Measurements from ENCODE around the gene GREM2.

Gene GREM2

DNA sequence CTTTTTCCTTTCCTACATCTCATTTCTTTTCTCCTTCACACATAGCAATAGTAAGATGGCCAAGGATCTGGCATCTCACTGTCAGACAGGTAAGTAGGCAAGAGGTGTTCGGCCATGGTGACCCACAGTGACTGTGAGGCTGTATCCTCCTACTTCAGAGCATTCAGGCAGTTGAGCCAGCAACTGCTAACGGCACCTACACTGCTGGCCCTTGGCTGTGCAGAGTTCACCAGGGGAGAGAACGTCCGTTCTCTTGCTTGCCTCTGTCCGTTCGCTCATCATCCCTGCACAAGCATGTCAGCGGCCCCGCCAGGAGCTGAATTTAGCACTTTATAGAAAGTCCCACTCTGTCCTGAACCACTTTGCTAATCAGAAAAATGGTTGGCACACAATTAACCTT is 113.6 kb downstream of the GREM2 start:
- DNase-seq (ENCODE audit: low spot score) = no peak

DNA sequence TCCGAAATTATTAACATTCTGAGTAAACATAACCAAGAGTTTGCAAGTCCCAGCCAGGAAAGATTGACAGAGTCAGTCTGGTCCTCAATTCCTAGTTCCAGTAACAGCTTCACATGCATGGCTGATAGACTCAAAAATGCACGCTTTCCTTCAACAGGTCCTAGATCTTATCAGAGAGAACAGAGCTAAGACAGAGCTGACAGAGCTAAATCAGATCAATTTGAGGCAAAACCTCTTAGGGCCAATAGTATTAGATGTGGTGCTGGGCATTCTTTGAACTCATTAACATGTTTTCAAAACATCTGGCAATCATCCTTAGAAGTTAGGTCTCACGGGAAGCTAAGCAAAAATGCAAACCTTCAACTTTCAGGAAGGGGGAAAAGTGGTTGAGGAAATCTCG is 114.0 kb downstream of the GREM2 start:
- DNase-seq (ENCODE audit: low spot score) = no peak

DNA sequence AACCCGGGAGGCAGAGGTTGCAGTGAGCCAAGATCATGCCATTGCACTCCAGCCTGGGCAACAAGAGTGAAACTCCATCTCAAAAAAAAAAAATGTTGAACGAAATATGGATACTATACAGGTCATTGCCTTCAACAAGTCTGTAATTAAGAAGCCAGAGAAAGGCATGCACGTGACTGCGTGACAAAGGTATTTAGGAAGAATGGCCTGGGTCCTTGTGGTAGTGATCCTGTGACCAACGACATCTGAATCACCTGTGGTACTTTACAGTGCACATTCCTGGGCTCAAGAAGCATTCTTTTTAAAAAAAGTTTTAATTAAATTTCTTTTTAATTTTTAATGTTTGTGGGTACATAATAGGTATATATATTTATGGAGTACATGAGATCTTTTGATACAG is 115.0 kb downstream of the GREM2 start:
- DNase-seq (ENCODE audit: low spot score) = no peak

DNA sequence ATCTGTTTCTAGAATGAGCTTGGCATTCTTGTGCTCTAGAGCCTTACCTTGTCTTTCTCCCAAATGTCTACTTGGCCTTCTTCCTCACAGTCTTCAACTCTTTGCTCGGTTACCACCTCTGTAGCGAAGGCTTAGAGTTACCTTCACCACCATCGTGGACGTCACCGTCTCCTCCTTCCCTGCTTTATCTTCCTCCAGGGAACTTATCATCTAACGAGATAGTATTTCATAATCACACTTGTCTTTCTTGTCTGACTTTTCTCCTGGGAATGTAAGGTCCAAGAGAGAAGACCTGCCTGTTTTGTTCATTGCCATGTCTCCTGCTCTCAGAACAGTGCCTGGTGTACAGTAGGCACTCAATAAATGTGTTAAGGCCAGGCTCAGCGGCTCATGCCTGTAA is 115.6 kb downstream of the GREM2 start:
- DNase-seq (ENCODE audit: low spot score) = no peak

DNA sequence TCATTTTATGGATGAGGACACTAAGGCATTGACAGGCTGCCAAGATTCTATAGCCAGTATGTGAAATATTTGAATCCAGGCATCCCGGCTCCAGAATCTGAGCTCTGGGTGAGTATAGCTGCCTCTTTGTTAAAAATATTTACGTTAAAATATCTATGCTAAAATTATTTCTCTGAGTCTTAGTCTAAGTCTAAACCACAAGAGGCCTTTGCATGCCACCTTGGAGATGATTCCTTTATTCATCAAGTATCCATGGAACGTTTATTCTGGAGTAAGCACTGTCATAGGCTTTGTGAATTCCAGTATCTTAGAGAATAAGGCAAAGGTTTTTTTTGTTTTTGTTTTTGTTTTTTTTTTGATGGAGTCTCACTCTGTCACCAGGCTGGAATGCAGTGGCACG is 116.4 kb downstream of the GREM2 start:
- no peak for DNase-seq (ENCODE audit: low spot score)

DNA sequence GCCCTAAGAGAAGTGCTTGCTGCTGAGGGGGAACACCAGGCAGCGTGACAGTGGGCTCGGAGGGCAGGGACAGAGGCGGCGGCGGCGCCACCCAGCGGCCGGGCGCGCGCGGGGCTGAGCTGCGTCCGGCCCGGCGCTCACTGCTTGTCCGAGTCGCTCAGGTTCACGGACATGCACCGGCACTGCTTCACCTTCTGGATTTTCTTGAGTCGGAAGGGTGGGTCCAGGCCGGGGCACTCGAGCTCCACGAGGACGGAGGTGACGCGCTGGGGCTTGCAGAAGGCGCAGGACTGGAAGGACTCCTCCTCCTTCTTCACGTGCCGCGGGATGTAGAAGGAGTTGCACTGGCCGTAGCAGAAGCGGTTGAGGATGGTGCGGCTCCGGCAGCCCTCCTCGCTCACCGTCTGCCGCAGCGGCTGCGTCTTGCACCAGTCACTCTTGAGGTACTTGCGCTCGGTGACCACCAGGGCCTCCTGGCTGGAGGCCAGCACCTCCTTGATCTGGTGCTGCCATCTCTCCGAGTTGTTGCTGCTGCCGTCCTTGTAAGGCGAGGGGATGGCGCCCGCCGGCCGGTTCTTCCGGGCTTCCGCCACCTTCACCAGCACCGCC is 119.0 kb downstream of the GREM2 start:
- no peak for DNase-seq (ENCODE audit: low spot score)

DNA sequence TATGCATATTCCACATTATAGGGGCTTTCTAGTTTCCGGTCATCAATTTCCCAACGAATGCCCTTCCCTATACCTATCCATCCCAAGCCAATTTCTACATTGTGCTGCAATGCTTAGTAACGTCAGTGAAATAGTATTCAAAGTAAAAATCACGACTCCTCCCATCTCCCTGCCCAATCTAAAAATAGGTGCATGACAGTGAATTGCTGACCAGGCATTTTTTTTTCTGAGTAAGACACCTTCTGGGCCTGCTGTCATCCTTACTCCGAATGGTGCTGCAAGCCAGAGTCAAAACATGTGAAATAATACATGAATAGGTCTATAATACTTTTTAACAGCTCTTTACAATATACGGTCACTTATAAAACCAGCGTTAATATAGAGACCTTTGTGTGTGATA is 120.2 kb downstream of the GREM2 start:
- DNase-seq (ENCODE audit: low spot score) = no peak

DNA sequence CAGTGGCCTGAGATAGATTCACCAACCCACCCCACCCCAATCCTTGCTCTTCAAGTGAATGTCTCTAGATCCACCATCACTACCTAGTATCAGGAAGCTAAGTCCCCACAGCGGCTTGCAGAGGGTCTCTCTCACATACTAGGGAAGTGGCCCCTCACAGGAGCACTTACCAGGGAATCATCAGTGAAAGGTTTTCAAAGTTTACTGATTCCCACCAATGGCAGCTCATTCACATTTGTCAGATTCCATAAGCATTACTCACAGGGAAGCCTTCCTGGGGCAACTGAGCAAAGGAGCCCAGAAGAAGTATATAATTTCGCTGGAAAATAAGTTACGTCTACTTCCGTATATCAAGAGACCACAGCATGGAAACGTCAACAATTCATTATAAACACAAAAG is 120.8 kb downstream of the GREM2 start:
- DNase-seq (ENCODE audit: low spot score) = no peak

DNA sequence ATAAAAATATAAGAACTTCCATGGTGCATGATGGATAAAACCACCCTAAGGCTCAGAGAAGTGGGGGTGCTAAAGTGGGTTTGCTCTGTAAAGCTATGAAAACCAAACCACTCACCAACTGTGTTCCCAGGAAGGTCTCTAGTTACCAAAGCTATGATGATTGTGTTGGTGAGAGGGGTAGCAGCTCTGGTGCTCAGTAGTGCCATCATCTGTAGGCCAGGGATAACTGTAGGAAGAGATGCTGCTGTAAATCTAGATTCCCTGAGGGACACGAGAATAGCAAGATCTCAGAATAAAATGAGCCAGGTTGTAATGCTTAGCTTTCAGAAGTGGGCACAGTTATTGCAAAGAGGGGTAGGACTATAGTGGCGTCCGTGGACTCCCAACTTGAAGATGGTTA is 124.5 kb downstream of the GREM2 start:
- DNase-seq (ENCODE audit: low spot score) = no peak

DNA sequence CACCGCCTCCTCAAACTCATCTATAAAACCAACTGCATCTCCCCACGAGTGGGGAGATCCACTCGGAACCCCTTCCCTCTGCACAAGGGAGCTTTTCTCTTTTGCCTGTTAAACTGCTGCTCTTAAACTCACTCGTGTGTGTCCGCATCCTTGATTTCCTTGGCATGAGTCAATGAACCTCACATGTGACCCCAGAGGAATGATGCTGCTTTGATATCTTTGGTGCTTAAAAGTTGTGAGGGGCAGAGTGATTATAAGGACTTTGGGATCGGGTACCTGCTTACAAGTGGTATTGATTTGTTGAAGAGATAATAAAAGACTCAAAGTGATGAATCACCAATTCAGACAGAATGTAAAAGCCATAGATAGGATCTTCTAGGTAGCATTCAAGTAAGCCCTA is 125.3 kb downstream of the GREM2 start:
- no peak for DNase-seq (ENCODE audit: low spot score)

DNA sequence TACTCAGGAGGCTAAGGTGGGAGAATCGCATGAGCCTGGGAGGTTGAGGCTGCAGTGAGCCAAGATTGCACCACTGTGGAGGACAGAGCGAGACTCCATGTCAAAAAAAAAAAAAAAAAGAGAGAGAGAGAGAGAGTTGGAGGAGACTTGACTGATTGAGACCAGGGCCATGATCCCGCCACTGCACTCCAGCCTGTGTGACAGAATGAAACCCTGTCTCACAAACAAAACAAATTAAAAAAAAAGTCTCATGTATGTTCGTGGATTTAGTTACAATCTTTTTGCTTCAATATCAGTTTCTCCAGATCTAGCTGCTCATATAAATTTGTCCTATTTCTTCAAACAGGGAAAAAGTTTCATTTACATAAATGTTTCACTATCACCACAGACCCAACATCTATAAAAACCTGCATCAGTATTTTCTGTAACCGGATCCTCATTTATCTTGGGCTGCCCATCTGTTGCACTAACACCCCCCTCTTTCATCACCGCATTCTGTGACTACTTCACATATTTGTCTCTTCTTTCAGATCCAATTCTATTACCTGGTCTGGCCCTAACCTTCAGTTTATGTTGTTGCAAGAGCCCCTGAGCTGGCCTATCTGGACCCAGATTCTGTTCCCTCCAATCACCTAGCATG is 127.0 kb downstream of the GREM2 start:
- no peak for DNase-seq (ENCODE audit: low spot score)

DNA sequence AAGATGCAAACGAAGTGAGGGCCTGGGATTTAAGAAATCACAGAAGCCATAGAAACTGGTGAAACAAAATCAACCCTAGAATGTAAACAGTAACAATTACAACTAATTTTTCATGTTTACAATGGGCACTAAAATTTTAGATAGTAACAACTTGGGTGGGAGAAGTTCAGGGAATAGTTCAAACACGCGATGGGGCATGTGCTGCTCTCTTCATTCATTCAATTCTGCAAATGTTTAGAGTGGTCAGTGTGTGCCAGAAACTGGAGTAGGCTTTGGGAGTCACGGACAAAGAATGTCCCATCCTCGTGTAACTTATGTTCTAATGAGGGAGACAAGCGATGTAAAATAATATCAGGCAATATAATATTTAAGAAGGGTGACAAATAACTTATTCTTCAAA is 133.4 kb downstream of the GREM2 start:
- no peak for DNase-seq (ENCODE audit: low spot score)

DNA sequence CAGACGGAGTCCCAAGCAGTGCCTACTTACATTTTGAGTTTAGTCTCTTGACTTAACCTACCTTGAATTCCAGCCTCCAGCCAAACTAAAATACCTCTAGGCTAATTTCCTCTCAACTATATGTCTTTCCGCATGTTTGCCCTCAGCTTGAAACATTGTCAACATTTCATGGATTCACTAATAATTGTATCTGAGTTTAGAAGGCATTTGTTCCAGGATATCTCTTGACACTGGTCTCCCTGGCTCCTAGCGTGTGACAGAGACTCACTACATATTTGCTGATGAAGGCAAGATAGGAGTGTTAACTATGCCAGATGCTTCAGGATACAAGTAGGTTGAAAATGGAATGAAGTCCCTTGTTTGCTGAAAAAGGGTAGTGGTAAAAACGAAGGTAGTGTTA is 136.1 kb downstream of the GREM2 start:
- DNase-seq (ENCODE audit: low spot score) = no peak

DNA sequence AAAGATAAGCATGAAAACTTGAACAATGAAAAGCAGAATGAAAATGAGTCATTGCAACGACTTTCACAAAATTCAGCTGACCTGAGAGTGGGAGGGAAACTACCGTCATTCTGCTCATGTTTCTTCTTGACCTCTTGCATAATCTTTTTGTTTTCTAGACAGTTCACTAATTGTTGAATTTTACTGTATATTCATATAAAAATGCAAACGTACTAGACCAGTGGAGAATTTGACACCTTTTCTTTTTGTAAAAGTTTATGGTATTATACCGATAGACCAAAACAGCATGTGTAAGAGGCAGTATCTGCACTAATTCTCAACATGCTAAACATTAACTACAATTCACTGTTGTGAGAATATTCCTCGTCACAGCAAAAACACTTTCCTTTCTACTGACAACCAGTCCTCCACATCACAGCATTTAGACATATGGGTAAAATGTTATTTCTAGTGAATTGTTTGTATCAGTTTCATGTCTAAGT is 137.8 kb downstream of the GREM2 start:
- no peak for DNase-seq (ENCODE audit: low spot score)

DNA sequence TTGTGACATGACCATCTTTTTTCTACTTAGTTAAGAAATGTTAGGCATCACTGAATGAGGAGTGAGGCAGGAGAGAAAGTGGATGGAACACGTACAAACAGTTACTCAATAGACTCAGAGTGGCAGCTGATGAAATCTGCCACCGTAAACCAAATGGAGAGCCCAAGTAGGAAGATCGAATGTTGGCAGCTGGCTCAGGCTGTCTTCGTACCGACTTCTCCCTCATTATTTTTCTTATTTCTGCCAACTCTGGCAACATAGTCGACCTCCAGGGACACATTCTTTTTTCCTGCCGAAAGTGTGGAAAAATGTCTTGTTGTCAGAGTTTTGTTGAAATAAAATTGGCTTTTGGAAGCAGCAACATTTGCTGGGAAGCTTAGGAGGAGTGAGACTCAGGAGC is 143.3 kb downstream of the GREM2 start:
- no peak for DNase-seq (ENCODE audit: low spot score)

DNA sequence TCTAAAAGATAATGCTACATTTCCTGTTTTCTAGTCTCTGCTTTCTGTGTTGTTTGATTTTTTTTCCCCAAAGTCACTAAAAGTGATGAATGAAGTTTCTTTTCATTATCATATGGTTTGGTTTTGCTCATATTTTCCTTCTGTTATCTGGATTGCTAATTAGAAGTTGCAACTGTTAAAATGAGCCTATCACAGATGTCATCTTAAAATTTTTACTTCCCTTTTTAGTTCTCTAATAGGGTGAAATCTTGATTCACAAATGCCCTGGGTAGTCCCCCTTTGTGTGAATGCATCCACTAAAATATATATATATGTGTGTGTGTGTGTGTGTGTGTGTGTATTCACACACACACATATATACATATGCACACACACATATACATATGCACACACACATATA is 144.1 kb downstream of the GREM2 start:
- no peak for DNase-seq (ENCODE audit: low spot score)

DNA sequence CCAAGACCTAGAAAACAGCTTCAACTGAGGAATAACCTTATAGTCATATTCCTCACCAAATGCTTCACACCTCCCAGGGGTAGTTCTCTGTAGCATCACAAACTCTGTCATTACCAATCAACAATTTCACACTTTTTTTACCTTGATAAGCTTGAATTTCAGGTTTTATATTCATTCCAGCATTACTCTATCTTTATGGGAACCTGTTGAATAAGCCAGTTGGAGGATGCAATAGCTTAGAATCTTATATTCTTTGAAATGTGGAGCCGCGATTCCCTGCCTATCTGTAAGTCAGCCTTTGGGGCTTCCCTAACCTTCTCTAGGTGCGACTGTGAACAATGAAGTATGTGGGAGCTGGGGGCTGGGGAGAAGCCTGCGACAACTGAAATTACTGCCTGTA is 145.4 kb downstream of the GREM2 start:
- no peak for DNase-seq (ENCODE audit: low spot score)

DNA sequence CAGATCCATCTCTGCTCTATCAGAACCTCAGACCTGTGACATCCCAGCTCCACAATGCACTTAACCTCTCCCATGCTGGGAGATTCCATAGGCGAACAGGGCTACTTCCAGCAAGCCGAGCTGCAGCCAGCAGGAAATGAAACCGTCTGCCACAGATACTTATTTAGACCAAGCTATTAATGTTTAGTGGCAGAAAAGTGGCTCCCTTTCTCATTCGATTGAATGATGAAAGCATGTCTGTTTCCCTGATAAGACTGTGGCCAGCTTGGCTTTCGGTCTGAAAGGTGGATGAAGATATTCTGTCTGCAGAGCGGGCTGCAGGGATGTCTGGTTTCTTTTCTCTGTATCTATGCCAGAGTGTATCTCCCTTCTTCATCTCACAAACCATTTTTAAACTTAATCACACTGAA is 146.4 kb downstream of the GREM2 start:
- no peak for DNase-seq (ENCODE audit: low spot score)

DNA sequence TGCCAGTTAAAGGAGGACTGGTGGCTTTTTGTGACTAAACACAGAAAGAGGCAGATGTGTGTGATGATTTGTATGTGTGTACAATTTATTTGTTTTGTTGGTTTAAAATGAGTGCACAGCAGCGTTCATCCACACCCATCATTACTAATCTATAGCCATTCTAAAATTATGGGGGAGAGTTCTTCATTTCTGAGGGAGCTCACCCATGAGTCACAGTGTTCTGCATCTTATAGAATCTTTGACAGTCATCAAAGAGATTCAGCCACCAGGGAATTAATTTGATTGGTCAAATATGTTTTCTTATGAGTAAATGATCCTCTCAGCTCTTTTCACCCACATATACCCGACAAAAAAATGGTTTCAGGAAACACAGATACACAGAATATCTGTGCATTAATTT is 147.9 kb downstream of the GREM2 start:
- DNase-seq (ENCODE audit: low spot score) = no peak

DNA sequence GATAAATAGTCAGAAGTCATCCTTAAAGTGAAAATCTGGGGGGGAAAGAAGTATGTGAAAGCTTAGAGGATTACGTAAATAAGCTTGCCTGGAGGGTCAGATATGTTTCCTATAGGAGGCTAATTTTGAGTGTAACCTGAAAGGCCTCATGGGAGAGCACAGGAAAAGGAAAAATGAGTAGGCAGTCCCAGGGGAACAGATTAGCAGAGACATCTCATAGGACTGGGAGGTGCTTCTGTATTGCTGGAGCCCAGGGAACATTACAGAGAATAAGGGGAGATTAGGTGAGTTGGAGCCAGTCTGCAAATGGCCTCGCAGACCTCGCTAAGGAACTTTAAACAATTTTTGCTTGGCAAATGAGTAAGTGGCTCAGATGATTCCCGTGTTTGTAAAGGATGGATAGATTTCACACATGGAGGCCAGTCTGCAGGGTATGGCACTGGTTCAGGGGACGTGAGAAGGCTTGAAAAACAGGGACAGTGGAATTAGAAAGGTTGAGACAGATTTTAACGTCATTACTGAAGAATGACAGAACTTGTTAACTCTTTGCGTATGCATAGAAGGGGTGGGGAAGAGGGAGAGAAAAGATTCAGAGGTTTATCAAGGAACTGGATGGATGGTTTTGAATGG is 149.1 kb downstream of the GREM2 start:
- no peak for DNase-seq (ENCODE audit: low spot score)

DNA sequence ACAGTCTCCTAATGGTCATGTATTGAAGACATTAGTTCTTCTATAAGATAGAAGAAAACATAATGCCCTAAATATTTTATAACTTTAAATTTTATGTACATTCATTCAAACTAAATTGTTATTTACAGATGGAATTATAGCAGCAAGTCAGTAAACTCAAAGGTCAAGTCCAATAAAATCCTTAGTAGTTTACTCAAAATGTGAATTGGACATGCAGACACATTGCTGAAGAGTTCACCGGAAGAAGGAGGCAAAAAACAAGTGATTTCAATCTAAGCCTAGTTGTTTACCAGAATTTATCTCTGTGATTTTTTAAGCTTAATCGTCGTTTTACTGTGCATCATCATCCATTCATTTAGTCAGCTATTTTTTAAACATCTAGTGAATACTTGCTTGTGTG is 149.7 kb downstream of the GREM2 start:
- DNase-seq (ENCODE audit: low spot score) = no peak

DNA sequence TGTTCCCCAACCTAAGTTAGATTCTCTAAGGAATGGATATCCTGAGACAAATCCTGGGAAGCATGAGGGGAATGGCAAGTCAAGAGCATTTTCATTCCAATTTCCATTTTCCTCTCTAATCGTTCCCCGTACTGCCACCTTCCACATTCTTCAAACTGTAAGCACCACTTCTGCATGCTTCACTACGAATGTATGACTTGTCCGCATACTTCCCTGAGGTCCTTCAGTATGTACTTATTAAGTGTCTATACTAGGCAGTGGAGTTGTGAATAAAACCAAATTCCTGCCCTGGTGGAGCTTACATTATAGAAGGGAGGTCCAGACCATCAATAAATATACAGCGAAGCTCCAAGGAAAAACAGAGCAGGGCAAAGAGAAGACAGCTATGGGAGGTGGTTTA is 154.8 kb downstream of the GREM2 start:
- DNase-seq (ENCODE audit: low spot score) = no peak

DNA sequence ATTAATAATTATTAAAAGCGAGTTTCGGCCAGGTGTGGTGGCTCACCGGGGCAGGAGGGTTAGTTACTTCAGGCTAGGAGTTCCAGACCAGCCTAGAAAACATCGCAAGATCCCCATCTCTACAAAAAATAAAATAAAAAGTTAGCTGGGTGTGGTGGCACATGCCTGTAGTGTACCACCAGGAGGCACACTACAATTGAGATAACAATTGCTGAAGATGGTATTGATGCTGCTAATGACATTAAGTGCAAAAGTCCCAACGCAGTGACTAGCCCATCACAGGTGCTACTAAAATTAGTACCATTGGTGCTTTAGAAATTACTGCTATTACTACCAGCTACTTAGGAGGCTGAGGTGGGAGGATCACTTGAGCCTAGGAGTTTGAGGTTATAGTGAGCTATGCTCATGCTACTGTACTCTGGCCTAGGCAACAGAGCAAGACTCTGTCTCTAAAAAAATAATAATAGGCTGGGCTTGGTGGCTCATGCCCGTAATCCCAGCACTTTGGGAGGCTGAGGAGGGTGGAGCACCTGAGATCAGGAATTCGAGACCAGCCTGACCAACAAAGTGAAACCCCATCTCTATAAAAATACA is 156.6 kb downstream of the GREM2 start:
- DNase-seq (ENCODE audit: low spot score) = no peak

All from hematopoietic multipotent progenitor cell treated with erythropoietin and hydrocortisone succinate and interleukin-3 and kit ligand, for 15 days (in vitro differentiated cells).